K562 (cell line): ENCODE results near the gene ZSCAN12. TPM values are rescaled to one million over a fixed set of nuclear protein-coding genes. Genes with fewer than 3 reads are reported as not detected.
A peak's percentile ranks its signal among the peaks of the same experiment; 100 is the strongest.

Experiments
- DPF2 ChIP-seq: fragments of 450-650 bp; IDR thresholded peaks from 2 replicates; pipeline ENCODE4 v1.6.1; 2016
- E4F1 ChIP-seq: fragments of 250-450 bp; sonication (Bioruptor Pico); IDR thresholded peaks from 2 replicates; pipeline ENCODE4 v1.5.0; 2021; ENCODE audit warnings: mild to moderate bottlenecking, borderline replicate concordance
- ELF4 ChIP-seq: fragments of 450-650 bp; formaldehyde crosslinking; IDR thresholded peaks from 2 replicates; pipeline ENCODE4 v1.4.0; 2022; ENCODE audit warnings: missing genetic modification characterization
- HCFC1 ChIP-seq: IDR thresholded peaks from 2 replicates; pipeline ENCODE4 v1.6.1; 2012; ENCODE audit warnings: low read depth, low read length, improper control_type of control experiment
- HDAC2 ChIP-seq: fragments of 450-650 bp; IDR thresholded peaks from 2 replicates; pipeline ENCODE4 v1.6.1; 2016; ENCODE audit warnings: mild to moderate bottlenecking
- ID3 ChIP-seq, 2 experiments: fragments of 250-450 bp in 1 of 2; fragments of 450-650 bp in 1 of 2; sonication (Bioruptor Pico) in 1 of 2; IDR thresholded peaks; 2 replicates each; pipeline versions ENCODE4 v1.6.1 to v1.8.0; 2016 to 2021; ENCODE audit warnings: mild to moderate bottlenecking in 2 of 2, moderate library complexity in 2 of 2, missing compliant biosample characterization in 1 of 2, missing genetic modification characterization in 1 of 2
- JUNB ChIP-seq: fragments of 450-650 bp; formaldehyde crosslinking; conservative IDR thresholded peaks from 2 replicates; pipeline ENCODE4 v1.4.0; 2020; ENCODE audit warnings: mild to moderate bottlenecking
- JUND ChIP-seq, 2 experiments: IDR thresholded peaks; 2 replicates in 1 of 2; 3 replicates in 1 of 2; pipeline ENCODE4 v1.6.1; 2011; ENCODE audit warnings: borderline replicate concordance in 2 of 2, low read depth in 2 of 2, low read length in 2 of 2, improper control_type of control experiment in 1 of 2, missing biosample characterization in 1 of 2, missing genetic modification characterization in 1 of 2, missing genetic modification reagents in 1 of 2
- KLF13 ChIP-seq: fragments of 450-650 bp; IDR thresholded peaks from 2 replicates; pipeline ENCODE4 v1.6.1; 2016; ENCODE audit warnings: missing genetic modification characterization, low read depth, mild to moderate bottlenecking, missing compliant biosample characterization, moderate library complexity, borderline replicate concordance
- MITF ChIP-seq: IDR thresholded peaks from 2 replicates; pipeline ENCODE4 v1.6.1; 2014; ENCODE audit warnings: antibody characterized with exemption
- MYBL2 ChIP-seq, 2 experiments: fragments of 450-650 bp in 1 of 2; sonication (generic) in 1 of 2; formaldehyde crosslinking in 1 of 2; IDR thresholded peaks; 2 replicates each; pipeline versions ENCODE4 v1.6.1 to v1.8.1; 2017 to 2022; ENCODE audit warnings: borderline replicate concordance in 1 of 2, inconsistent platforms in 1 of 2, low read depth in 1 of 2, mild to moderate bottlenecking in 1 of 2, missing genetic modification reagents in 1 of 2, moderate library complexity in 1 of 2
- NCOA4 ChIP-seq: fragments of 450-650 bp; IDR thresholded peaks from 2 replicates; pipeline ENCODE4 v1.6.1; 2018; ENCODE audit warnings: mild to moderate bottlenecking; ENCODE audit not compliant: partially characterized antibody
- NFE2 ChIP-seq: IDR thresholded peaks from 2 replicates; pipeline ENCODE4 v1.6.1; 2014; ENCODE audit warnings: antibody characterized with exemption, low read depth
- NFXL1 ChIP-seq: fragments of 450-650 bp; formaldehyde crosslinking; IDR thresholded peaks from 2 replicates; pipeline ENCODE4 v1.4.0; 2021; ENCODE audit warnings: mild to moderate bottlenecking
- PPARD ChIP-seq: fragments of 250-450 bp; sonication (Bioruptor Pico); IDR thresholded peaks from 2 replicates; pipeline ENCODE4 v1.8.0; 2022; ENCODE audit warnings: inconsistent platforms, mild to moderate bottlenecking, moderate library complexity
- SMAD3 ChIP-seq: fragments of 450-650 bp; formaldehyde crosslinking; conservative IDR thresholded peaks from 2 replicates; pipeline ENCODE4 v1.4.0; 2020; ENCODE audit warnings: mild to moderate bottlenecking
- SMARCA4 ChIP-seq: fragments of 450-650 bp; IDR thresholded peaks from 2 replicates; pipeline ENCODE4 v1.6.1; 2016
- SREBF2 ChIP-seq: sonication (generic); formaldehyde crosslinking; IDR thresholded peaks from 2 replicates; pipeline ENCODE4 v1.4.0; 2020; ENCODE audit warnings: mild to moderate bottlenecking, missing genetic modification reagents
- STAT5B ChIP-seq: fragments of 250-450 bp; sonication (Bioruptor Pico); IDR thresholded peaks from 2 replicates; pipeline ENCODE4 v1.8.0; 2021; ENCODE audit warnings: mild to moderate bottlenecking, inconsistent platforms
- TCF15 ChIP-seq: fragments of 250-450 bp; sonication (Bioruptor Pico); IDR thresholded peaks from 2 replicates; pipeline ENCODE4 v1.8.0; 2022; ENCODE audit warnings: moderate library complexity, mild to moderate bottlenecking, inconsistent platforms
- ZBED1 ChIP-seq: IDR thresholded peaks from 2 replicates; pipeline ENCODE4 v1.6.1; 2014
- ZNF41 ChIP-seq: fragments of 250-450 bp; sonication (Bioruptor Pico); conservative IDR thresholded peaks from 2 replicates; pipeline ENCODE4 v1.4.0; 2020; ENCODE audit warnings: mild to moderate bottlenecking
- ZNF586 ChIP-seq: fragments of 450-650 bp; formaldehyde crosslinking; conservative IDR thresholded peaks from 2 replicates; pipeline ENCODE4 v1.4.0; 2020; ENCODE audit warnings: mild to moderate bottlenecking, moderate library complexity
- ZNF707 ChIP-seq: fragments of 250-450 bp; sonication (Bioruptor Pico); conservative IDR thresholded peaks from 2 replicates; pipeline ENCODE4 v1.8.0; 2022; ENCODE audit warnings: inconsistent platforms, mild to moderate bottlenecking, moderate library complexity
- polyA plus RNA-seq, 8 experiments: library from polyadenylated mRNA; depleted of rRNA in 4 of 8; stranded (reverse) in 5 of 8; unstranded in 3 of 8; fragments of >200 nt; fragmentation: Nextera tagmentation in 2 of 8; fragmentation: Illumina TruSeq in 1 of 8; extraction: Ambion mirVana in 2 of 8; extraction: Trizol in 1 of 8; gene quantifications; 2 replicates each; pipeline versions ENCODE4 v1.2.1 to v1.2.3, GENCODE V29; 2011 to 2014; ENCODE audit warnings: inconsistent platforms in 1 of 8, missing spikeins in 1 of 8
- total RNA-seq, 7 experiments: library from RNA; depleted of rRNA in 6 of 7; stranded (reverse); fragments of >200 nt in 6 of 7; fragmentation: Illumina TruSeq in 2 of 7; extraction: Trizol in 2 of 7; gene quantifications; 2 replicates each; pipeline versions ENCODE4 v1.2.1 to v1.2.3, GENCODE V29; 2011 to 2021; ENCODE audit warnings: low replicate concordance in 1 of 7

Gene ZSCAN12
- total and polyA plus RNA-seq, 9 of the 15 experiments (the other 6 are each of a cell fraction or from before 2014, with no cell fraction given), result 2.5 to 19.6 (median 12.5) TPM

GRCh38 chr6:28353981-28354676 lies 45.4 kb downstream of the ZSCAN12 start (continued):
- TF ChIP-seq MITF, result no peak
- TF ChIP-seq SMARCA4, result peak; percentile 72; the same call in 1 of the 2 replicates
- no peak for TF ChIP-seq ZBED1
- TF ChIP-seq PPARD (CRISPR knock-in tag), result peak; percentile 84
- TF ChIP-seq NCOA4, result no peak
- TF ChIP-seq HDAC2, result peak; percentile 75
- peak; percentile 98 for TF ChIP-seq ZNF41 (CRISPR knock-in tag)
- TF ChIP-seq JUND (IDR thresholded peaks at IDR 0.05; ENCODE audit: borderline replicate concordance, low read depth, low read length), result peak; percentile 73
- peak; percentile 94; the same call in 2 of the 3 replicates for TF ChIP-seq JUND (tag; IDR thresholded peaks at IDR 0.05; ENCODE audit: borderline replicate concordance, low read depth, low read length)
- peak; percentile 83 for TF ChIP-seq DPF2
- peak; percentile 99 for TF ChIP-seq ELF4 (CRISPR knock-in tag)
- peak; percentile 91 for TF ChIP-seq ID3 (CRISPR knock-in tag; IDR thresholded peaks at IDR 0.05)
- peak; percentile 100 for TF ChIP-seq ID3 (tag; IDR thresholded peaks at IDR 0.05)
- TF ChIP-seq JUNB, result peak; percentile 59; the same call in 1 of the 2 replicates
- TF ChIP-seq E4F1 (CRISPR knock-in tag), result peak; percentile 79; the same call in 1 of the 2 replicates
- TF ChIP-seq KLF13, result peak; percentile 98
- peak; percentile 98 for TF ChIP-seq TCF15 (CRISPR knock-in tag)
- TF ChIP-seq SREBF2 (CRISPR knock-in tag), result no peak
- peak; percentile 97 for TF ChIP-seq NFXL1 (CRISPR knock-in tag)
- peak; percentile 94 for TF ChIP-seq ZNF586 (CRISPR knock-in tag)
- TF ChIP-seq SMAD3 (CRISPR knock-in tag), result peak; percentile 99
- TF ChIP-seq NFE2, result peak; percentile 100
- peak; percentile 89 for TF ChIP-seq ZNF707
- peak; percentile 82 for TF ChIP-seq STAT5B
- no peak for TF ChIP-seq MYBL2 (IDR thresholded peaks at IDR 0.05; ENCODE audit: low read depth)
- TF ChIP-seq MYBL2 (CRISPR knock-in tag; IDR thresholded peaks at IDR 0.05; ENCODE audit: borderline replicate concordance), result no peak
- TF ChIP-seq HCFC1, result peak; percentile 20; the same call in 1 of the 2 replicates
